ENCODE results near the gene TAS2R40.

GRCh38 chr7:143183024-143183423 is 38.8 kb upstream of the TAS2R40 start, which contains the start of gene TAS2R39:
- no peak for TF ChIP-seq POLR2A (IDR thresholded peaks at IDR 0.05; ENCODE audit: low read depth, low read length)
- TF ChIP-seq POLR2AphosphoS5 (IDR thresholded peaks at IDR 0.05; ENCODE audit: low read depth, low read length): no peak
- no peak for TF ChIP-seq TAF1 (IDR thresholded peaks at IDR 0.05; ENCODE audit: low read depth, low read length)
- no peak for TF ChIP-seq PAX5 (IDR thresholded peaks at IDR 0.05; ENCODE audit: insufficient read depth, low read length, severe bottlenecking)
- TF ChIP-seq POU2F2 (IDR thresholded peaks at IDR 0.05; ENCODE audit: low read depth, low read length): no peak
